A673 (cell line): ENCODE results near the gene SPACA7. TPM values are rescaled to one million over a fixed set of nuclear protein-coding genes. Genes with fewer than 3 reads are reported as not detected.

Source experiments
- BruUV-seq: library from RNA; stranded (reverse); fragments of 400-500 nt; replicated peaks from 2 replicates; lab custom pipeline; 2021; lab: Mats Ljungman, UMichigan
- CTCF ChIA-PET: fragments of 300-600 bp; sonication (Branson Sonifier 250); formaldehyde crosslinking; loops from one replicate; lab custom pipeline; 2022; ENCODE audit warnings: antibody characterized with exemption; lab: Charles Lee
- POLR2A ChIA-PET: fragments of 300-600 bp; sonication (Branson Sonifier 250); formaldehyde crosslinking; loops from one replicate; lab custom pipeline; 2022; ENCODE audit warnings: antibody characterized with exemption; ENCODE audit not compliant: low non-redundant PET; lab: Charles Lee
- DNase-seq: peaks from one replicate; pipeline ENCODE4 v3.0.0-alpha.2; 2015; ENCODE audit warnings: low spot score
- H3K27ac ChIP-seq: fragments of 200-600 bp; sonication (generic); 2 replicates; pipeline ENCODE4 v1.5.1; 2016; ENCODE audit warnings: mixed run types, low read depth, mild to moderate bottlenecking, mixed read lengths, antibody characterized with exemption, low read length; ENCODE audit not compliant: poor library complexity, severe bottlenecking
- H3K27me3 ChIP-seq: fragments of 200-600 bp; sonication (generic); replicated peaks from 2 replicates; pipeline ENCODE4 v1.6.1; 2017; ENCODE audit warnings: mixed run types, low read depth, mild to moderate bottlenecking, mixed read lengths, antibody characterized with exemption, low read length; ENCODE audit not compliant: insufficient read depth, poor library complexity
- H3K36me3 ChIP-seq: fragments of 200-600 bp; sonication (generic); 2 replicates; pipeline ENCODE4 v1.6.1; 2016; ENCODE audit warnings: mixed run types, mild to moderate bottlenecking, mixed read lengths, antibody characterized with exemption, low read length; ENCODE audit not compliant: insufficient read depth, poor library complexity, severe bottlenecking
- H3K4me1 ChIP-seq: fragments of 200-600 bp; sonication (generic); 2 replicates; pipeline ENCODE4 v1.6.1; 2017; ENCODE audit warnings: mixed run types, mild to moderate bottlenecking, mixed read lengths, antibody characterized with exemption, low read length; ENCODE audit not compliant: insufficient read depth, poor library complexity, severe bottlenecking
- H3K4me3 ChIP-seq: fragments of 200-600 bp; sonication (generic); 2 replicates; pipeline ENCODE4 v1.5.1; 2016; ENCODE audit warnings: low read depth, mixed run types, mild to moderate bottlenecking, mixed read lengths, low read length; ENCODE audit not compliant: poor library complexity, severe bottlenecking
- H3K9me3 ChIP-seq: fragments of 200-600 bp; sonication (generic); 2 replicates; pipeline ENCODE4 v1.6.1; 2016; ENCODE audit warnings: mixed run types, low read depth, mild to moderate bottlenecking, mixed read lengths, antibody characterized with exemption, low read length; ENCODE audit not compliant: poor library complexity, severe bottlenecking
- EZH2 ChIP-seq: fragments of 200-600 bp; sonication (generic); IDR thresholded peaks from 2 replicates; pipeline ENCODE4 v1.6.1; 2017; ENCODE audit warnings: borderline replicate concordance, low read depth, mild to moderate bottlenecking, mixed read lengths, antibody characterized with exemption, low read length; ENCODE audit not compliant: poor library complexity, severe bottlenecking
- intact Hi-C: fragments of 100-400 bp; cut with micrococcal nuclease; formaldehyde crosslinking; loops from one replicate; pipeline ENCODE4 v1.10.0; 2022; ENCODE audit not compliant: unreplicated experiment
- total RNA-seq: library from RNA; stranded (reverse); gene quantifications from 2 replicates; pipeline ENCODE4 v1.2.3, GENCODE V29; 2021
- TF ChIP-seq, protein P1 (sequence below): fragments of 300-800, 200-600 bp; sonication (generic); conservative IDR thresholded peaks from 2 replicates; pipeline ENCODE4 v1.5.1; 2017; ENCODE audit warnings: low read depth, mild to moderate bottlenecking, antibody characterized with exemption, low read length, moderate library complexity, mixed read lengths

Gene SPACA7
- total RNA-seq, 1 experiment from 2014 or later: not detected

DNA sequence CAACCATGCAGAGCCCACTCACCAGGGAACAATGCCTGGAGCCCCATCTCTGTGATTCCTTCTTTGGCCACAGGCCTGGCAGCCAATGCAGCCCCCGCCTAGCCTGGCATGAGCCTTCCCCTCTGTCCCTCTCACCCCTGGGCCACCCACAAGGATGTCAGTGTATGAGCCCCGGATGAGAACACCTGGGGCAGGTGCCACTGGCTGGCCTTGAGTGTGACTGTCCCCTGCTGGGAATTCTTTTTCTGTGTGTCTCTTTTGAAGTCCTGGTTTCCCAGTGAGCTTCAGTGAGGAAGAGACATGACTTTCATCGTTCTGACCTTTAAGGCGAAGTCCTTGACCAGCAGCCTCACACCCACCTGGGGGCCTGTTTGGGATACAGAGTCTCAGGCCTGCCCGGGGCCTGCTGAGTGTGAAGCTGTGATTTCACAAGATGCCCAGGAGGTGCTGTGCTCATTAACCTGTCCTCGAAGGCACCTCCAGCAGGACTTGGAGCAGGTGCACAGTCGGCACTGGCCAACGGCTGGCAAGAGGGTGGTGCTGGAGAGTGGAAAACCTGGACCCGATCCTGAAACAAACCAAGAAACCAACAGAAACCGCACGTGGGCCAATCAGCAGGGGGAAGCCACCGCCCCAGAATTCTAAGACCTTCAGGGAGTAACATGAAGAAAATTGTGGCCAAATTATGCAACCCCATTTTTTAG lies 27.4 kb upstream of the SPACA7 start:
- intact Hi-C loops: no loop called here
- Histone ChIP-seq H3K27me3 (peaks cover 89% of the 10 kb centered on the region), H3K9me3 (no peaks in the 10 kb centered on the region), H3K4me1 (peaks cover 15% of the 10 kb centered on the region), H3K4me3 (no peak overlapping the region), H3K36me3 (no peaks in the 10 kb centered on the region), H3K27ac (no peak overlapping the region)
- CTCF ChIA-PET: no interaction called here
- BruUV-seq: no TSS peak
- no peak for DNase-seq
- TF ChIP-seq, protein P1, sequence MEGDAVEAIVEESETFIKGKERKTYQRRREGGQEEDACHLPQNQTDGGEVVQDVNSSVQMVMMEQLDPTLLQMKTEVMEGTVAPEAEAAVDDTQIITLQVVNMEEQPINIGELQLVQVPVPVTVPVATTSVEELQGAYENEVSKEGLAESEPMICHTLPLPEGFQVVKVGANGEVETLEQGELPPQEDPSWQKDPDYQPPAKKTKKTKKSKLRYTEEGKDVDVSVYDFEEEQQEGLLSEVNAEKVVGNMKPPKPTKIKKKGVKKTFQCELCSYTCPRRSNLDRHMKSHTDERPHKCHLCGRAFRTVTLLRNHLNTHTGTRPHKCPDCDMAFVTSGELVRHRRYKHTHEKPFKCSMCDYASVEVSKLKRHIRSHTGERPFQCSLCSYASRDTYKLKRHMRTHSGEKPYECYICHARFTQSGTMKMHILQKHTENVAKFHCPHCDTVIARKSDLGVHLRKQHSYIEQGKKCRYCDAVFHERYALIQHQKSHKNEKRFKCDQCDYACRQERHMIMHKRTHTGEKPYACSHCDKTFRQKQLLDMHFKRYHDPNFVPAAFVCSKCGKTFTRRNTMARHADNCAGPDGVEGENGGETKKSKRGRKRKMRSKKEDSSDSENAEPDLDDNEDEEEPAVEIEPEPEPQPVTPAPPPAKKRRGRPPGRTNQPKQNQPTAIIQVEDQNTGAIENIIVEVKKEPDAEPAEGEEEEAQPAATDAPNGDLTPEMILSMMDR: no peak
- TF ChIP-seq EZH2: no peak
- POLR2A ChIA-PET: no interaction called here

DNA sequence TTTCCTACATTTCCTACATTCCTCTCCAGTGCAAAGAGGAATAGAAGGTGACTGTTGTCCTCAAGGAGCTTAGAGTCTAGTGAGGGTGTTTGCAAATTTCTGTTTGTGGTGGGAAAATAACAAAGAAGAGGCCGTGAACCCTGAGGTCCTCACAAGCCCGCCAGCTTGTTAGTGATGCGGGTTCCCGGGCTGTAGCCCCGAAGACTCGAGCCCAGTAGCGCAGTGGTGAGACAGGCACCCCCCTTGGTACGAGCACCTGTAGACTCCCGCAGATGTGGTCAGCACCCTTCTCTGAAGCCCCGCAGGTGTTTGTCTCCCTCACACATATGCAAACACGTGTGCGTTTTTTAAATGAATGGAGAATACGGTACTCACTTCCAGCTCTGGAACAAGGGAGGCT lies 26.5 kb upstream of the SPACA7 start:
- ChIA-PET POLR2A (no interaction called here), CTCF (no interaction called here)
- Histone ChIP-seq H3K4me3 (no peak overlapping the region), H3K36me3 (no peaks in the 10 kb centered on the region), H3K9me3 (no peaks in the 10 kb centered on the region), H3K4me1 (peaks cover 15% of the 10 kb centered on the region), H3K27ac (no peak overlapping the region), H3K27me3 (peaks cover 81% of the 10 kb centered on the region)
- DNase-seq: no peak
- TF ChIP-seq, protein P1: no peak
- no peak for TF ChIP-seq EZH2
- no TSS peak for BruUV-seq
- intact Hi-C loops: no loop called here

DNA sequence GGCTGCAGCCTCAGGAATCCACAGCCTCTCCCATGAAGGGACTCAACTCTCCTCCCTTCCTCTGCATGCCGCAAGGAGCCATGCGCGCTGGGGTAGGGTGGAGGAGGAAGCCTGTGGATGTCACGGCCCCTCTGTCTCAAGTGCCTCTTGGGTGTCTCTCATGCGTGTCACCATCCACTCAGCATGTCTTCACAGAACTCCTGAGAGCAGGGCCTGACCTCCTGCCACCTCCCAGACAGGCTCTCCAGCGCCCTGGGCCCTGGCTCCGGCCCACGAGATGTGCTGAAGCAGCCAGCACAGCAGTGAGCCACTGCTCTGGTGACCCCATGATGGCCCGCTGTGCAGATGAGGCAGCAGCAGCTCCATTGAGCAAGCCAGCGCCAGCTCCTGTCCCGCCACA lies 25.9 kb upstream of the SPACA7 start:
- Histone ChIP-seq H3K9me3 (no peaks in the 10 kb centered on the region), H3K36me3 (no peaks in the 10 kb centered on the region), H3K4me3 (no peak overlapping the region), H3K27ac (no peak overlapping the region), H3K4me1 (peaks cover 15% of the 10 kb centered on the region), H3K27me3 (peaks cover 75% of the 10 kb centered on the region)
- intact Hi-C loops: no loop called here
- TF ChIP-seq, protein P1: no peak
- TF ChIP-seq EZH2: no peak
- DNase-seq: no peak
- BruUV-seq: no TSS peak
- ChIA-PET CTCF (no interaction called here), POLR2A (no interaction called here)
